ENCODE data around the gene GNB1L.
"Not testable (repeated sequence)": the region's sequence is repeated elsewhere in the genome, so short reads cannot be mapped to it uniquely, and the experiment has no call there.

Gene GNB1L

DNA sequence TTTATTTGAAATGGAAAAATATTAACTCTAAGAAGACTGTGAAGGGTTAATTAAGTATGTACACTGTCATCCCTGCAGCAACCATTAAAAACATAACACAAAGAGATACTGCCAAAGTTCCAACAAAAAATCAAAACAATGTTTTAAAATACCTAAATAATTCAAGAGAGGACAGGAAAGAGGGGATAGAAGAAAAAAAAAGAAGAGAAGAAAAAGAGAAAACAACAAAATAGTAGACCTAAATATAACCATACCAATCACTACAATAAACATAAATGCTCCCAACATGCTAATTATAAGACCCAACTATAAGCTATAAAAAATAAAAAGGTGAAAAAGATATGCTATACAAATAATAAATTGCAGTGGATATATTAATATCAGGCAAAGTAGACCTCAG lies 20.1 kb downstream of the GNB1L start:
- no peak for ATAC-seq

GRCh38 chr22:19833327-19833726 lies 21.3 kb downstream of the GNB1L start:
- H3K4me3 Mint-ChIP-seq; ATAC-seq; H3K36me3 Mint-ChIP-seq; H3K9me3 Mint-ChIP-seq; DNase-seq (ENCODE audit: low spot score in 2 of 2): not testable (repeated sequence)
- Mint-ChIP-seq H3K27ac (peak overlapping the region; percentile 63), H3K4me1 (peaks cover 14% of the 10 kb centered on the region)

More for the DNA sequence above, 20.1 kb downstream of the GNB1L start:
- no peaks in the 10 kb centered on the region for H3K36me3 Mint-ChIP-seq
- no peak overlapping the region for H3K4me3 Mint-ChIP-seq
- DNase-seq (ENCODE audit: low spot score in 2 of 2) = no peak
- H3K9me3 Mint-ChIP-seq = no peaks in the 10 kb centered on the region
- peaks cover 20% of the 10 kb centered on the region for H3K4me1 Mint-ChIP-seq
- H3K27ac Mint-ChIP-seq = no peak overlapping the region

DNA sequence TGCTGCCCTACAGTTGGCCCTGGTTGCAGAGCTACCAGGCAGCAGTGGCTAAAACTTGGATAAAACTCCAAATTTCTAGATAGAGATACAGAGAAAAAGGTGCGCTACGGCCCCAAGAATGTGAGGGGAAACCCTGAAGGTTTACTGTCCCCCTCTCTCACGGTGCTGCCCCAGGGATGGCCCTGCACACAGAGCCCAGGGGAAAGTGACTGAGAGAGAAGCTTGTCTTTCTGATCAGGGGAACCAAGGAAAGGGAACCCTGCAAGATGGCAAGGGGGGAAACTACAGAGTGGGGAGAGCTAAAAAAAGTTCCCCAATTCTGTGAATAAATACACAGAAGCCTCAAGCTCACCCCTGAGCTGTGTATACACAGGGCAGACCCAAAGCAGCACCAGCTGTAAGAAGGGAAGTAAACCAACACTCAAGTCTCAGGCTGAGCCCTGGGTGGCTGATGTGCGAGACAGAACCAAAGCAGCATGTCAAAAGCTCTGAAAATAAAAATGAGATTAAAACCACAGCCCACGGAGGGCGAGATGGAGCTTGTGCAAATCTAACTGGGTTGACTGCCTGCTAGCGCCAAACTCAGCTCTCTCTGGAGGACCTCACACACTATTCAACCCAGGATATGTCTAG lies 22.1 kb downstream of the GNB1L start:
- no peak overlapping the region for H3K4me3 Mint-ChIP-seq
- ATAC-seq = no peak
- no peaks in the 10 kb centered on the region for H3K9me3 Mint-ChIP-seq
- peaks cover 14% of the 10 kb centered on the region for H3K4me1 Mint-ChIP-seq
- peak overlapping the region; percentile 63 for H3K27ac Mint-ChIP-seq
- H3K36me3 Mint-ChIP-seq = no peaks in the 10 kb centered on the region
- no peak for DNase-seq (ENCODE audit: low spot score in 2 of 2)

DNA sequence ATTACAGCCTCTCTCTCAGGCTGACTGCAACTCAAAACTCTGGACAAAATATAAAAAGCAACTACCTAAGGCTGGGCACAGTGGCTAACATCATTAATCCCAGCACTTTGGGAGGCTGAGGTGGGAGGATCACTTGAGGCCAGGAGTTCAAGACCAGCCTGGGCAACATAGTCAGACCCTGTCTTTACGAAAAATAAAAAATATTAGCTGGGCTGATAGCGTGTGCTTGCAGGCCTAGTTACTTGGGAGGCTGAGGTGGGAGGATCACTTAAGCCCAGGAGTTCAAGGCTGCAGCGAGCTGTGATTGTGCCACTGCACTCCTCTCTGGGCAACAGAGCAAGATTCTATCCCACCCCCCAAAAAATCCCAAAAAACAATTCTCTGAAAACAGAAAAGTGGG lies 22.7 kb downstream of the GNB1L start:
- H3K4me1 Mint-ChIP-seq = peaks cover 14% of the 10 kb centered on the region
- not testable (repeated sequence) for H3K9me3 Mint-ChIP-seq; H3K27ac Mint-ChIP-seq; H3K36me3 Mint-ChIP-seq; ATAC-seq; DNase-seq (ENCODE audit: low spot score in 2 of 2); H3K4me3 Mint-ChIP-seq

DNA sequence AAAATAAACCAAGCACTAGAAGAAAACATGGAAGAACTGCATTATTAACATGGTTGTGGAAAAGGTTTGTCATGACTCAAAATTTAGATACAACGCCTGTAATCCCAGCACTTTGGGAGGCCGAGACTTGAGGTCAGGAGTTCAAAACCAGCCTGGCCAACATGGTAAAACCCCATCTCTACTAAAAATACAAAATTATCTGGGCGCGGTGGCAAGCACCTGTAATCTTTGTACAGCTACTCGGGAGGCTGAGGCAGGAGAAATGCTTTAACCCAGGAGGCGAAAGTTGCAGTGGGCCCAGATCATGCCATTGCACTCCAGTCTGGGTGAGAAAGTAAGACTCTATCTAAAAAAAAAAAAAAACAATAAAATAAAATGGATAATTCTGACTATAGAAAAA lies 23.7 kb downstream of the GNB1L start:
- DNase-seq (ENCODE audit: low spot score in 2 of 2) (no peak), ATAC-seq (no peak)
- Mint-ChIP-seq H3K36me3 (no peaks in the 10 kb centered on the region), H3K4me1 (peaks cover 20% of the 10 kb centered on the region), H3K27ac (no peak overlapping the region), H3K4me3 (no peak overlapping the region), H3K9me3 (no peaks in the 10 kb centered on the region)

- Mint-ChIP-seq H3K36me3 (no peaks in the 10 kb centered on the region), H3K27ac (no peak overlapping the region), H3K4me3 (no peak overlapping the region), H3K4me1 (peaks cover 11% of the 10 kb centered on the region), H3K9me3 (no peaks in the 10 kb centered on the region)
- ATAC-seq (no peak), DNase-seq (ENCODE audit: low spot score in 2 of 2) (no peak)
These were observed 26.7 kb downstream of the GNB1L start for GRCh38 chr22:19828035-19828401.

DNA sequence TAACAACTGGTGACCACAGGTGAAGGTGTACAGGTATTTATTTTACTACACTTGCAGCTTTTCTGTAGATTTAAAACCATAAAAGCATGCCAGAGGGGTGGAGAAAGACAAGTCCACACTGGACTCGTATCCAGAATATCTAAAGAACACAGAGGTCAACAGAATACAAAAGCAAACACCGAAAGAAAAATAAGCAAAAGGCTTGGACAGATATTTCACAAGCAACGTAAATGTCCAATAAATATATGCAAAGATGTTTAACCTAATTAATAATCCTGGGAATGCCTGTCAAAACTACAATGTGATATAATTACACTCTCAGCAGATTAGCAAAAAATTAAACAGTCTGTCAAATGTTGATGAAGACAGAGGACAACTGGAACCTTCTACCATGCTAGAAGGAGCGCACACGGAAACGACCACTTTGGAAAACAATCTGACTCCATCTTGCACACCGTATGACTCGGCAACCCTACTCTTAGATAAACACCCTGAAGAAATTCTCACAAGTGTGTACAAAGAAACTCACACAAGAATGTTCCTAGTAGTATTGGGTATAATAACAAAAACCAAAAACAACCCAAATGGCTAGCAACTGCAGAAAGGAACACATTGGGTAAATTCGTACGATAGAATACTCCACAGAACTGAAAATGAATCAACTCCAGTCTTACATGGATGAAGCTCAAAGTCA lies 27.2 kb downstream of the GNB1L start:
- H3K4me1 Mint-ChIP-seq = peaks cover 11% of the 10 kb centered on the region
- DNase-seq (ENCODE audit: low spot score in 2 of 2) (no peak), ATAC-seq (no peak)
- H3K36me3 Mint-ChIP-seq = no peaks in the 10 kb centered on the region
- no peak overlapping the region for H3K4me3 Mint-ChIP-seq
- no peaks in the 10 kb centered on the region for H3K9me3 Mint-ChIP-seq
- H3K27ac Mint-ChIP-seq = peak overlapping the region; percentile 6

DNA sequence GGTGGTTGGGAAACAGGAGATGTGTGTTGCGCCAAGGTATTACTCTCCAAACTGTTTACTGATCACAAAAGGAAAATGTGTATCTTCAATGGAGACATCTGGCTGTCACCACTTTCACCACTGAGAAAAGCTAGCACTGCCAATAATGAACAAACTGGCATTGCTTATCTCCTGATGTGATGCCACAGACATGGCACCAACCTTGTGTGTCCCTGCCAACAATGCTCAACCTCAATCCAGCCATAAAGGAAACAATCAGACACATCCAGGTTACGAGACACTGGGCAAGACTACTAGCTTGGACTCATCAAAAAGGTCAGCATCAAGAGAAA lies 28.1 kb downstream of the GNB1L start:
- no peak for DNase-seq (ENCODE audit: low spot score in 2 of 2)
- ATAC-seq = no peak
- H3K4me3 Mint-ChIP-seq = no peak overlapping the region
- H3K4me1 Mint-ChIP-seq = peaks cover 11% of the 10 kb centered on the region
- no peaks in the 10 kb centered on the region for H3K9me3 Mint-ChIP-seq
- H3K27ac Mint-ChIP-seq = no peak overlapping the region
- H3K36me3 Mint-ChIP-seq = no peaks in the 10 kb centered on the region

- Mint-ChIP-seq H3K4me1 (peaks cover 11% of the 10 kb centered on the region), H3K36me3 (no peaks in the 10 kb centered on the region), H3K9me3 (no peaks in the 10 kb centered on the region), H3K27ac (no peak overlapping the region), H3K4me3 (no peak overlapping the region)
- DNase-seq (ENCODE audit: low spot score in 2 of 2) = no peak
- no peak for ATAC-seq
These were observed 28.6 kb downstream of the GNB1L start for GRCh38 chr22:19825904-19826618.

GRCh38 chr22:19824926-19825339 lies 29.7 kb downstream of the GNB1L start:
- Mint-ChIP-seq H3K36me3 (no peaks in the 10 kb centered on the region), H3K27ac (no peak overlapping the region), H3K9me3 (no peaks in the 10 kb centered on the region), H3K4me3 (no peak overlapping the region), H3K4me1 (peaks cover 11% of the 10 kb centered on the region)
- DNase-seq (ENCODE audit: low spot score in 2 of 2) (no peak), ATAC-seq (no peak)

GRCh38 chr22:19824212-19824925 lies 30.3 kb downstream of the GNB1L start:
- Mint-ChIP-seq H3K36me3 (no peaks in the 10 kb centered on the region), H3K4me1 (peaks cover 11% of the 10 kb centered on the region), H3K9me3 (no peaks in the 10 kb centered on the region), H3K4me3 (no peak overlapping the region), H3K27ac (no peak overlapping the region)
- DNase-seq (ENCODE audit: low spot score in 2 of 2) = no peak
- ATAC-seq = no peak

- Mint-ChIP-seq H3K36me3 (no peaks in the 10 kb centered on the region), H3K4me3 (no peak overlapping the region), H3K27ac (no peak overlapping the region), H3K9me3 (no peaks in the 10 kb centered on the region), H3K4me1 (peaks cover 11% of the 10 kb centered on the region)
- ATAC-seq (no peak), DNase-seq (ENCODE audit: low spot score in 2 of 2) (no peak)
These were observed 30.8 kb downstream of the GNB1L start for GRCh38 chr22:19823902-19824211.

GRCh38 chr22:19823191-19823901 lies 31.3 kb downstream of the GNB1L start:
- Mint-ChIP-seq H3K36me3 (no peaks in the 10 kb centered on the region), H3K9me3 (no peaks in the 10 kb centered on the region), H3K4me1 (peaks cover 11% of the 10 kb centered on the region), H3K4me3 (no peak overlapping the region), H3K27ac (no peak overlapping the region)
- DNase-seq (ENCODE audit: low spot score in 2 of 2) (no peak), ATAC-seq (no peak)

- ATAC-seq = no peak
- DNase-seq (ENCODE audit: low spot score in 2 of 2) = no peak
- H3K4me3 Mint-ChIP-seq = no peak overlapping the region
- H3K27ac Mint-ChIP-seq = no peak overlapping the region
- peaks cover 11% of the 10 kb centered on the region for H3K4me1 Mint-ChIP-seq
- H3K36me3 Mint-ChIP-seq = no peaks in the 10 kb centered on the region
- no peaks in the 10 kb centered on the region for H3K9me3 Mint-ChIP-seq
These were observed 32.2 kb downstream of the GNB1L start for GRCh38 chr22:19822301-19823117.
